AG10803 (cell line): Measurements from ENCODE around the gene MRNIP.
"Not testable (repeated sequence)": the region's sequence is repeated elsewhere in the genome, so short reads cannot be mapped to it uniquely, and the experiment has no call there.

Source experiments
- DNase-seq: peaks from one replicate; pipeline ENCODE4 v3.0.0; 2010; ENCODE audit warnings: low read depth
- H3K4me3 ChIP-seq: 2 replicates; pipeline ENCODE4 v1.5.1; 2011; ENCODE audit warnings: mild to moderate bottlenecking, low read length, control low read depth
- TF ChIP-seq, protein P1 (sequence below): conservative IDR thresholded peaks from 2 replicates; pipeline ENCODE4 v1.5.1; 2011; ENCODE audit warnings: mild to moderate bottlenecking, low read length, control low read depth, inconsistent platforms

Gene MRNIP

DNA sequence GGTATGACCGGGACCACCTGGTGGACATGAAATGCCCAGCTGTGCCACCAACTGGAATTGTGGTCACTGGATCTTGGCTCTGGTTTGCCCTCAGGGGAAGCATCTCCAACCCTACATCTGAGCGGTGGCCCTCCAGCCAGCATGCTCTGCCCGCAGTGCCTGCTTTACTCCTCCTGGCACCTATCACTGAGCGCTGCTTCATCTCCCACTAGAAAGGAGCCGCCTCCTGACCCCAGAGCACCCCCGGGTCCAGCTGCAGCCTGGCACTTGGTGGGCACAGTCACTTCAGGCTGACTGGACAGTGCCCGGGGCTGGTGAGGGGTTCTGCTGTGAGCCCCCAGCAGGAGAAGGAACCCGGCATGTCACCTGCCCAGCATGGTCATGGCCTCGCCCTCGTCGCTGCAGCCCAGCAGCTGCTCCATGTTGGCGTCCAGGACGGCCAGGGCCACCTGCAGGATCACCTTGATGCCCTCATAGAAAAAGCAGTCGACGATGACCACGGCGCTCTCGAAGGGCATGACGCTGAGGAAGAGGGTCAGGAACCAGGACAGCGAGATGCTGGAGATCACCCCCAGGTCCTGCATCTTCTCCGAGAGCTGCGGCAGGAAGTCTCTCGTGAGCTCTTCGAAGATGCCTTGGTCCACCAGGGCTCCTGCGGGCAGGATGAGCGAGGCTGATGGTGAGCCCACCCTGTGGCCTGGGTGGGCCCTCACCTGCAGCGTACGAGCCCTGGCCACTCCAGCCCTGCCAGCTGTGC lies 16.1 kb upstream of the MRNIP start:
- no peak overlapping the region for H3K4me3 ChIP-seq
- TF ChIP-seq, protein P1, sequence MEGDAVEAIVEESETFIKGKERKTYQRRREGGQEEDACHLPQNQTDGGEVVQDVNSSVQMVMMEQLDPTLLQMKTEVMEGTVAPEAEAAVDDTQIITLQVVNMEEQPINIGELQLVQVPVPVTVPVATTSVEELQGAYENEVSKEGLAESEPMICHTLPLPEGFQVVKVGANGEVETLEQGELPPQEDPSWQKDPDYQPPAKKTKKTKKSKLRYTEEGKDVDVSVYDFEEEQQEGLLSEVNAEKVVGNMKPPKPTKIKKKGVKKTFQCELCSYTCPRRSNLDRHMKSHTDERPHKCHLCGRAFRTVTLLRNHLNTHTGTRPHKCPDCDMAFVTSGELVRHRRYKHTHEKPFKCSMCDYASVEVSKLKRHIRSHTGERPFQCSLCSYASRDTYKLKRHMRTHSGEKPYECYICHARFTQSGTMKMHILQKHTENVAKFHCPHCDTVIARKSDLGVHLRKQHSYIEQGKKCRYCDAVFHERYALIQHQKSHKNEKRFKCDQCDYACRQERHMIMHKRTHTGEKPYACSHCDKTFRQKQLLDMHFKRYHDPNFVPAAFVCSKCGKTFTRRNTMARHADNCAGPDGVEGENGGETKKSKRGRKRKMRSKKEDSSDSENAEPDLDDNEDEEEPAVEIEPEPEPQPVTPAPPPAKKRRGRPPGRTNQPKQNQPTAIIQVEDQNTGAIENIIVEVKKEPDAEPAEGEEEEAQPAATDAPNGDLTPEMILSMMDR: no peak
- no peak for DNase-seq

DNA sequence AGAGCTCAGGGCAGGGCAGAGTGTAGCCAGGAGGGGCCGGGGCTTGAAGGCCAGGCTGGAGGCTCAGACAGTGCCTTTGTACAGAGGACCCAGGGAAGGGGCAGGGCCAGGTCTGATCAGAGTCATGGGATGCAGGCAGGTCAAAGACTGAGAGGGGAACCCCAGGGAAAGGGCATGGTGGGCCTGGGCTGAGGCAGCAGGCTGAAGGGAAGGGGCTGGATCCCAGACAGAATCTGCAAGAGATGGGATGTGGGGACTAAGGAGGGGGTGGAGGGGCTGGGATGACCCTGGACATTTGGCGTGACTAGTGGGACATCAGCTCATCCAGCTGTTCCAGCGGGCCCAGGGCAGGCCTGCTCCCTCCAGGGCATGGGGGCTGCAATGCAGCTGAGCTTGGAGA lies 15.5 kb upstream of the MRNIP start:
- no peak overlapping the region for H3K4me3 ChIP-seq
- TF ChIP-seq, protein P1: no peak
- no peak for DNase-seq

DNA sequence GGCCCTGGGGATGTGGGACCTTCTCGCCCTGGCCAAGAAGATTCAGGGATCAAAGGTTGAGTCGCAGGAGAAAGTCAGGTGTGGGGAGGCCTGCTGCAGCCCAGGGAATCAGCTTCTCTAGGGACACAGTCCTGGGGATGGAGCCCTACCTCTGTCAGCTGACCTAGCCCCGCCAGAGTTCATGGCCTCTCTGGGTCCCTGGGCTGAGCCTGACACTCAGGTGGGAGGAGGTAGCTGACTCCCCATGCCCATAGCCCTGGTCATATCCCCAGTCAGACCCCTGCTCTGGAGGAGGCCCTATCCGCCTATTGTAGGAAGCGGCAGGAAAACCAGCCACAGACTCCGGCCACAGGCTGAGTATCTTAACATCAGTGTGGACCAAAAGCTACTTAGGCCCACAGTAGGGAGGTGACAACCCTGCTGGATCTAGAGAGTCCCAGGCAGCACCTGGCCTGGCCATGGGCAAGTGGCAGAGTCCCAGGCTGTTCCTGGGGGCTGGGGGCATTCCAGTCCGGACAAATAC lies 15.0 kb upstream of the MRNIP start:
- no peak for DNase-seq
- H3K4me3 ChIP-seq: no peak overlapping the region
- TF ChIP-seq, protein P1: no peak

DNA sequence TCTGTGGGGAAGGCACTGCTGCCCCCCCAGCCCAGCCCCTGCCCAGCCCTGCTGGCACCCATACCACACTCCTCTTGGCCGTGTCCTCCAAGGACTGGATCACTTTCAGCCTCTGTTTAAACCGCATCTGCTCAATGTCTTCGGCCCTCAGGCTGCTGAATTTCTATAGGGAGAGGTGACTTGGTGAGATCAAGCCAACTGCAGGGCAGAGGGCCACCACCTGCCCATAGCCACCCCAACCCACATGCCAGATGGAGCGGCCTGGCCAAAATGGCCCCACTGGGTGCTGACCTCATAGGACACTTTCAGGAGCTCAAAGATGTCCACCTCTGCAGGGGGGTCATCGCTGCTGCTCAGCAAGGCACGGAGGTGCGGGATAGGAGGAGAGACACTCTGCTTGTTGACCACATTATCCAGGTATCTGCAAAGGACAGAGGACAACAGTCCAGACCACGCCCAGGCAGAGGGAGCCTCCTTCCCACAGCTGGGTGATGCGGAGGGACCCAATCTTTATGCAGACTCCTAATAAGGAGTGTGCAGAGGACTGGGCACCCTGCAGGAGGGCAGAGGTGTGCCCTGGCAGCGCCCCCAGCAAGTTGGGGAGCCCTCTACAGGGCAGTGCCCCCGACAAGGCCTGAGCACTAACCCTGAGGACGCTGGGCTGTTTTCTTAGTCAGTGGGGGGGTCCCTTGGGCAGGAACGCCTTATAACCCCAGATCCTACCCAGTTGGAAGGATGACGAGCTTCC lies 14.4 kb upstream of the MRNIP start:
- no peak overlapping the region for H3K4me3 ChIP-seq
- no peak for DNase-seq
- TF ChIP-seq, protein P1: no peak

DNA sequence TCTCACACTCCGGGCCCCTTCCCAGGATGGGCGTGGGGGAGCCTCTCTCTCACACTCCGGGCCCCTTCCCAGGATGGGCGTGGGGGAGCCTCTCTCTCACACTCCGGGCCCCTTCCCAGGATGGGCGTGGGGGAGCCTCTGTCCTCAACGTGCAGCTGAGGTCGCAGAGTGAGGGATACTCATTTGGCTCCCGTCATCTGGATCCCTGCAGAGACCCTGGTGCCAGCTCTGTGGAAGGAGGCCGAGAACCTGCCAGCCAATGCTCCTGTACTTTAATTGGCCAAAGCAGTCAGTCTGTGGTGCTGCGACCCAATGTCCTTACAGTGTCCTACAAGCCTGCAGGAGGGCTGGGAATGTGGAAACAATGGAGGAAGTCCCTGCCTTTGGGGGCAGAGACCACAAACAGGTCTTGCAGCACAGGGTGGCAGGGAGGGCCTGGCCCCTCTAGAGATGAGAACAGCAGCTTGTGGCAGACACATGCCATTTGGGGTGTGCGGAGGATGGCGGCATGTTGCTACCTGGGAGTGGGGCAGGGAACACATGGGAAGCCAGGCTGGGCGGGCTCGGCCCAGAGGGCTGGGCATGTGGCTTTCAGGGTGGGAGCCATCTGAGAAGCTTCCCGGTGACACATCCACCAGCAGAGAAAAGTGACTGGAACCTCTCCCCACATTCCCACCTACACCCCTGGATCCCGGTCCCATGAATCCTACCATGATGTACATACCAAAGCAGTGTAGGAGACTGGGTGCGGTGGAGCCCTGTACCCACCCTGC lies 13.6 kb upstream of the MRNIP start:
- H3K4me3 ChIP-seq: no peak overlapping the region
- no peak for DNase-seq
- TF ChIP-seq, protein P1: no peak

DNA sequence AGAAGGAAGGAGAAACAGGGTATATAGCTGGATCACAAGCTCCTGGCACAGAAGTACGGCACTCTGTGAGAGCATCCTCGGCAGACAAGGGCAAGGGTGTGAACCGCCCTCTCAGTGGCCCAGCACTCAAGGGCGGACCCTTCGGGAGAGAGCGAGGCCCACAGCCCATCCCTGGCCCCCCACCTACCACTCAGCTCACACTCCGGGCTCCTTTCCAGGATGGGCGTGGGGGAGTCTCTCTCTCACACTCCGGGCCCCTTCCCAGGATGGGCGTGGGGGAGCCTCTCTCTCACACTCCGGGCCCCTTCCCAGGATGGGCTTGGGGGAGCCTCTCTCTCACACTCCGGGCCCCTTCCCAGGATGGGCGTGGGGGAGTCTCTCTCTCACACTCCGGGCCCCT lies 12.9 kb upstream of the MRNIP start:
- not testable (repeated sequence) for H3K4me3 ChIP-seq, DNase-seq

DNA sequence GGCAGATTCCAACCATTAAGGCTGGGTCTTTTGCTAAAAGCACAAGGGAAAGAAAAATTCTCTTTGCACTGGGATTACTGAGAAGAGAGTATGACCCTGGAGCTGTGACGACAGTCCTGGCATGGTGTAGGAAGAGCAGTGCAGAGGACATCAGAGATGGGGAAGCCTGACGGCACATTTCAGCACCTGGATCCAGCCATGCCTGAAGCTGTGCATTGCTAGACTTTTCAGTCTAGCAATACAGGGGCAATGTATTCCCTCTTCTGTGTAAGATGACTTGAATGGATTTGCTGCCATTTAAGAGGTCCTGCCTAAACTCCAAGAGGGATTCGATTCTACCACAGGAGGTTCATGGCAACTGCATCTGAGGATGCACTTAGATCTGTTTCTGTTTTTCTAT lies 12.3 kb upstream of the MRNIP start:
- DNase-seq: no peak
- TF ChIP-seq, protein P1: no peak
- no peak overlapping the region for H3K4me3 ChIP-seq
